Stimulated activated CD8-positive, alpha-beta memory T cell treated with anti-CD3 and anti-CD28 coated beads, Interleukin-4, amount 100 ng/mL, for 24 hours (primary cell): ENCODE results near the gene KLF15.

Experiments used
- DNase-seq: peaks from one replicate; pipeline ENCODE4 v3.0.0-alpha.2; 2020; ENCODE audit warnings: low read depth

Gene KLF15

DNA sequence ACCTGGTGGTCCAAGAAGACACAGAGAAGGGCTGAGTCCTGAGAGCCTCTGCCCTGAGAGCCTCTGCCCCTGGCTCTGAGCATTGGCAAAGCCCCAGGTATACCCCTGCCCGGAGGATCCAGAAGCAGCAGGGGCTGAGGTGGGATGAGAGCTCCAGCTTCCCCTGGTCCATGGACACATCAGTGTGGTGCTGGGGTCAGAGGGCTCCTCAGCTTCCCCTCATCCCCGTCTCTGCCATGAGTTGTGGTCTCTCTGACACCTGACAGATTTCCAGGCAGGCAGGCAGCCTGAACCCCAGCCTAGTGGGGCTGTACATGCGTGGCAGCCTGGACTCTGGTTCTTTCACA, 3.5 kb upstream of the KLF15 start:
- no peak for DNase-seq

- DNase-seq = no peak
Observed at GRCh38 chr3:126360046-126360713, 3.0 kb upstream of the KLF15 start.

DNA sequence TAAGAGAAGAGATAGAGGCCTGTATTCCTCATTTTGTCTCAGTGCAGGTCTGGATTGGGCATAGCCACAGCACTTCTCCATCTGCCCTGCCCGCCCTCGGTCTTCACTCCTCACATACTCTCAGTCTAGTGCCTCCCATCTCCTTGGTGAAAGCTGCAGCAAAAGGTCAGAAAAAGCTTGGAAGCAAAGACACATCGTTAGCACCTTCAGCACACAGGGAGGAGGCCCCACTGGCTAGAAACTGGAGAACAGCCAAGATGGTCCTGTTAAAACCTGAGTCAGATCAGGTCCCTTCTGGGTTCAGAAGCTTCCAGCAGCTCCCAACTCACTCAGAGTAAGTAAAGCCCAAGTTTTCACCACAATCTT, 1.6 kb upstream of the KLF15 start:
- DNase-seq = no peak

DNA sequence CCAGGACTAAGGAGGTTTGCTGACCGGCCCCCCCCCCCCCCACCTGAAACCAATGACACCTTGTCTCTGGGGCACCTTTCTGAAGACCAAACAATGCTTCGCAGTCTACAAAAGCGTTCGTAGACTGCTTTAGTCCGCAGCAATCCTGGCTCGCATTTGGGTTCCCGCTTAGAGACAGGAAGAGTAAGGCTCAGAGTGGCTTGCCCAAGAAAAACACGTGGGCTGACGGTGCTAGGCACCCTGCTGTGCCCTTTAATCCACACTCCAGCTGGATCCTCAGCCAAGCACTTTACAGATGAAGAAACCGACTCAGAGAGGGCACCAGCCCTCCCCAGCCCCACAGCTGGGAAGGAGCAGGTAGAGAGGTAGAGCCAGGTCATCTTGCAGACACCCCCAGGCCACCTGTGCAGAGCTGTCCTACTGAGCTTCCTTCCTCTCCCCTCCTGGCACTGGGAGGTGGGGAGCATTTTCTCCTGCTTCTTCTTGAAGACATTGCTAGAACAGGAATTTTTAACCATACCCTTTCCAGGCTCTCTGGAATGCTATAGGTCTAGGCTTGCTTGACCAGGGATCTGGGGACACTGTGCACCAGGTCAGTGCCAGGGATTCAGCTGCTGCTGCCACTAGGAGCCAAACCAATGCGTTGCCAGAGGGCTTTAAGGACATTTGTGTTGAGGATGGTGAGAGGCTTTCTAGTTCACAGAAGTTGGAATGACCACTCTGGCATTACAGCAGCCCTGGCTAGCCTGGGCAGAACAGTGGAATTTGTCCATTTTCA, 1.0 kb upstream of the KLF15 start:
- DNase-seq = no peak

DNA sequence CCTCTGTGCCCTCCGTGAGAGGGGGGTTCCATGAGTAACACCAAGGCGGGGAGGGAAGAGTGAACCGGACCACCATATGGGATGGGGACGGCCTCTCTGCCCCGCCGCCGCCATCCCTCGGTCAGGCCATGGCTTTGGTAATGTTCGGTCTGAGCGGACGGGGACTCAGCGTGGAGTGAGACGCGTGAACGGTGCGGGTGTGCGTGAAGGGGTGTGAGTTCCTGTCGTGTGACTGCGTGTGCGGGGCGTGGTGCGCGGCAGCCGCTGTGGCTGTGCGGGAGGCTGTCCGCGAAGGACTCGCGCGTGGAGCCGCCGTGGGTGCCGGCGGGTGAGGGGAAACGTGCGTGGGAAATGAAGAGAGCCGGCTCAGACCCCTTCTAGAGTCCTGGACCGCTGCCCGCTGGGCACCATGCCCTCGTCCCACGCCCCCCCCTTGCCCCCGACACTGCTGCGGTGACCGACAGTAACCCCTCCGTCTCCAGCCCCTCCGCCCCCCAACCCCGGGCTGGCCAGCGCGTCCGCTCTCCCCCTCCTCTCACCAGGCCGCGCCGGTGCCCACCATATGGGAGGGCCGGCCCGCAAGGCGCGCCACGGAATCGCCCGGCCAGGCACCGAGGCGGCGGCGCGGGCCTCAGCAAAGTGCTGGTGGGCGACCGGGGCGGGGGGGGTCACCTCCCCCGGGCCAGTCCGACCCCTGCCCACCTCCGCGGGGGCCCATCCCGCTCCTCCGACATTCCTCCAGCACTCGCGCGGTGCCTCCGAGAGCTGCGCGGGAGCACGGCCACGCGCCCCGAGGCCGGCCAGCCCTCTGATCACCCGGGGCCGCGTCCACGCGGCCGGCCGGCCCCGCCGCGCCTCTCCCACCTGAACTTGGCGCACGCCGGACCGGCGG, 589 bp downstream of the KLF15 start:
- DNase-seq = no peak

DNA sequence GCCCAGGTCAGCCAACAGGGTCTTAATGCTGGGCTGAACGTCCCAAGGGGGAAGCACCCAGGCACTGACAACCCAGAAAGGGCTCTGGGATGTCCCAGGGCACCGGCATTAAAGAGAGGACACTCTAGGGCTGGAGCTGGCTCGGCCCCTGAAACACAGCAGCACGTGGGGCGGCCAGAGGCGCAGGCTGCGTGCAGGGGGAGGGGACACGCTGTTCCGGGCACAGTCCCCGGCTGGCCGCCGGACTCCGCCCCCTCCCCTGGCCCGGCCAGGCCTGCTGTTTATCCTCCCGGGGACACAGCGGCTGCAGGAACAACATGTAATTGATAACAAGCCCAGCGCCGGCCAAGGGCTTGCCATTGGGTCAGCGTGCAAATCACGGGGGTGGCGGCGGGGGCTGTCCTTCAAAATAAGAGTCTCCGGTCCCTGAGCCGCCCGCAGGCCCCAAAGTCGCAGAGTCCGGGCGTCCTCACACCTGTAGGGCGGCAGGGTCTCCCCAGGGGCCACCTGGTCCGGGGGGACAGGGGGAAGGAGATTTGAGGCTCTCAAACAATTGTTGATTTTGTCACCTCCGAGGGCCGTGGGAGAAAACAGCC, 1.3 kb downstream of the KLF15 start:
- DNase-seq = no peak

GRCh38 chr3:126355251-126355650, 2.0 kb downstream of the KLF15 start:
- no peak for DNase-seq

DNA sequence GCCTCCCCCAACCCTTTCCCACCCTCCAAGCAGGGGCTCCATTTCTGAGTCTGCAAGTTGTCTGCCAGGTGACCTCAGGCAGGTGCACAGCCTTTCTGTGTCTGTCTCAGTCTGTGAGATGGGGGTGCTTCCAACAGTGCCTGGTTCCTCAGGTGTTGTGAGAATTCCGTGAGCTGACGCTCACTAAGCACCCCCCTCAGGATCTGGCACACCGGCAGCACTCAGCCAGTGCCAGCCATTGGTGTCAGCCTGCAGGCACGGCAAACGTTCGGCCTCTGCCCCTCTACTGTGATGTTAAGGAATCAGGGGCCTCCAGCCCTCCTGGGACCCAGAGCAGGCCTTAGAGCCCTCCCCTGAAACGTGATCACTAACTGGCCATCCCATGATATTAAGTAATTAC, 2.4 kb downstream of the KLF15 start:
- DNase-seq = no peak

- no peak for DNase-seq
Observed at GRCh38 chr3:126353694-126354321, 3.4 kb downstream of the KLF15 start.

- DNase-seq = no peak
Observed at GRCh38 chr3:126352476-126353454, 4.4 kb downstream of the KLF15 start.

GRCh38 chr3:126351771-126352475, 5.3 kb downstream of the KLF15 start:
- no peak for DNase-seq

DNA sequence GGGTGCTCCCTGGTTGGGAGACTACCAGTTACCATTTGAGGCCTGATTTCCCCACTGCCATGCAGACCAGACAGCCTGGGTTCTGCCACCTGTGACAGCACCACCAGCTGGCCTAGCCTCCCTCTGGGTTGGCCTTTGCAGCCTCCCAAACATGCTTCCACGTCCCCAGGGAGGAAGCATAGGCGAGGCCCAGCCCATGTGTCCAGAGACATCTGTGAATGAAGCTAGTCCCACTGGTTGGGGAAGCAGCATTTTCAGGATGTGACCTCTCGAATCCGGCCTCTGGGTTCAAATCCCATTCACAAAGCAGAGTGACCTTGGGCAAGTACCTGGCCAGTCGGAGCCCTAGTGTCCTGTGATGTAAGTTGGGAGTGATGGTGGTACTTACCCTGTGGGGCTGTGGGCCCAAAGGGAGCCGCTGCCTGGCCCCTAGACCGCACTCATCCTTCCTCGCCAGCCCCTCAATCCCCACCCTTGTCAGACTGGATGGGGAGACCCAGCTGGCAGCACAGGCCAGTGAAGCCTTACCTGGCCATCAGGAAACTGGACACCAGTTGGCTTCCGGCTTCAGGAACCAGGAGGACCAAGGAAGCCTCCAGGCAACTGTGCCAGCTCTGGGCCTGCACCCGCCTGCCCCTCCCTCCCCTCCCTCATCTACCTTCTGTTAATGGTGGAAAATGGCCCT, 6.0 kb downstream of the KLF15 start:
- DNase-seq = no peak

DNA sequence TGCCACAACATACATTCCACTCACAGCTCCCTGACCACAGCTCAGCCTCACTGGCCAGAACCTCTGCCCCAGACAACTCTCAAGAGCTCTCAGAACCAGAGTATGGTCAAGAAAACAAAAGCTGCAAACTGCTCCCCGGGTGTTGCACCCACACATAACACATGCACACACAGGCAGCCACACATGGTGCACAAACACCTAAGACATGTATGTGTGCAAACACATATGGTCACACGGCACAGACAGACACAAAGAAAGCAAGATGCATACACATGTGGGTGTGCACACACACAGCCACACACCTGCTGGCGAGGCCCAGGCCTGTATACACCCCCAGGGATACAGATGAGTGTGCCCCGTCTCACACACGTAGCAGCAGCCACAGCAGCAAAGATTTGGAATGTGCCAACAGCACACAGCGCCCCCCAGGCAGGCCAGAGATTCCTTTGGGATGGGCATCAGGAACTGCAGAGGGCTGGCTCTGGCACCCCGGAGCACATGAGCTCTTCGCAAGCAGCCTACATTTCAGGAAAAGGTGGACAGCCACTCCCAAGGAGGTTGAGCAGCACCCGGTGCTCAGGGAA, 6.6 kb downstream of the KLF15 start:
- no peak for DNase-seq

DNA sequence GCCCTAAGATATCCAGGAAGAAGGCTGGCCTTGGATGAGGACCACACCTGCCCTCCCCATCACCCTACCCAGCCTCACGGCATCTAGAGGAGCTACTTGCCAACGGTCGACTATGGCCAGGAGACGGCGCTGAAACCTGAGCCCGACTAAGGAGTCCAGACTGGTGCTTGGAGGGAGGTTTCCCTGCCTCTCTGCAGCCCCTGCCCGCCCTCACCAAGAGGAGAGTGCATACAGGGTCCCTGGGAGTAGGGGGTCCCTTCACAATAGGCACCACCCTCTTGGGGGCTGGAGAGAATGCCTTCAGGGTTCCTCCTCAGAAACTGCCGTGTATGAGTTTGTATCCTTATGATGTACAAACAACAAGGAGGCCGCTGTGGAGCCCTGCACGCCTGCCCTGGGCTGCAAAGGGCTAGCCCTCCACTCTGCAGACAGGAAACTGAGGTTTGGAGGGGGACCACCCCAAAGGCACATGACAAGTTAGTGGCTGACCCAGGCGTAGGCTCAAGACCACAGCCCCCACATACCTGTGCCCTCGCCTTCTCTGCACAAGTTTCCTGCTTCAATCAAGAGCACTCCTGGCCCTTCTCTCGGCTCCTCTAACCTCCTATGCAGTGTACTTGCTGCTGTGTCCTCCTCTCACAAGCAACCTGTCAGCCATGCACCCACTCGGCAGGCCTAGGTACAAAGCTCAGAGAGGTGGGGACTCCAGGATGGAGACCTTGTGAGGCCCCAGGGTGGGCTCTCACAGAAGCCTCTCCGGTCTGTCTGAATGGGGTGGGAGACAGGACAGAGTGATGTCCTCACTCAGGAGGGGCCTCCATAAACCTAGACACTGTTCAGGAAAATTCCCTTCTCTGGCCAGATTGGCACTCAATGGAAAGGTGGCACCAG, 7.4 kb downstream of the KLF15 start:
- DNase-seq = no peak

- no peak for DNase-seq
Observed at GRCh38 chr3:126349071-126349470, 8.1 kb downstream of the KLF15 start.

DNA sequence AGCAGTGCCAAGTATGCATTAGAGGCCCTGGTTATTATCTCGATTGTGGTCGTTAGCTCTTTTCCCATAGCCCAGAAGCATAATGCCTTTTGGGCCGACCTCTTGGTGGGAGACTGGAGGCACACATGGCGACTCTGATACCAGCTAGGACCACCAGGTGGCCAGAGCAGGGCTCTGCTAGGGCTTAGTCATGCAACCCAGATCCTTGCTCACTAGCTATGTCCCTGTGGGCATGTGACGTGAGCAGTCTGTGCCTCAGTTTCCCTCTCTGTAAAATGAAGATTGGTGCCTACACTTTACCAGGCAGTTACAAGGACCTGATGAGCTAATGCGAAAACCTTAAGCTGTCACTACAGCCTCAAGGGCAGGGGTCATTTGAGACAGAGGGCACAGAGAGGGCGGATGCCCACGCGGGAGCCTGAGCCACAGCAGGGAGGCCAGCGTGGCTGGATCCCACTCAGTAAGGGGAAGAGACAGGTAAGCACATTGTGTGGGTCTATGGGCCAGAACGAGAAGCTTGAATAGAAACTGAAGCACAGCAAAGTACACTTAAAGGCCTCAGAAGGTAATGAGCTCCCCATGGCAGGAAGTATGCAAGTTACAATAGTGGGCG, 8.8 kb downstream of the KLF15 start:
- DNase-seq = no peak

- DNase-seq = no peak
Observed at GRCh38 chr3:126347543-126348161, 9.6 kb downstream of the KLF15 start.
